ENCODE measurements around the gene C15orf39.

C15orf39 gene

DNA sequence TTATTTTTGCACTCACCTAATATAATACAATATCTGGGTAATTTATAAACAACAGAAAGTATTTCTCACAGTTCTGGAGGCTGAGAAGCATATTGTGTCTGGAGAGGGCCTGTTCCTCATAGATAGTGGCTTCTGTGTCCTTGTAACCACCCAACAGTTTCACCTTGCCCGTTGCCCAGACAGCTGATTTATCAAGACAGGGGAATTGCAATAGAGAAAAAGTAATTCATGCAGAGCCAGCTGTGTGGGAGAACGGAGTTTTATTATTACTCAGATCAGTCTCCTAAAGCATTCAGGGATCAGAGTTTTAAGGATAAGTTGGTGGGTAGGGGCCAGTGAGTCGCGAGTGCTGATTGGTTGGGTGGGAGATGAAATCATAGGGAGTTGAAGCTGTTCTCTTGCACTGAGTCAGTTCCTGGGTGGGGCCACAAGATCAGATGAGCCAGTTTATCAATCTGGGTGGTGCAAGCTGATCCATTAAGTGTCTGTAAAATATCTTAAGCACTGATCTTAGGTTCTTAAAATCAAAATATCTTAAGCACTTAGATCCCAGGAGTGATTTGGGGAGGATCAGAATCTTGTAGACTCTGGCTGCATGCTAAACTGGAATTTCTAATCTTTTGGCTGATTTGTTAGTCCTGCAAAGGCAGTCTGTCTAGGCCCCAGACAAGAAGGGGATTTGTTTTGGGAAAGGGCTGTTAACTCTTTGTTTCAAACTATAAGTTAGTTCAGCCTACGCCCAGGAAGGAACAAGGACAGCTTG, 33.9 kb upstream of the C15orf39 start:
- H3K4me3 ChIP-seq (ENCODE audit: low read depth, low read length): no peak overlapping the region
- TF ChIP-seq, protein P1, sequence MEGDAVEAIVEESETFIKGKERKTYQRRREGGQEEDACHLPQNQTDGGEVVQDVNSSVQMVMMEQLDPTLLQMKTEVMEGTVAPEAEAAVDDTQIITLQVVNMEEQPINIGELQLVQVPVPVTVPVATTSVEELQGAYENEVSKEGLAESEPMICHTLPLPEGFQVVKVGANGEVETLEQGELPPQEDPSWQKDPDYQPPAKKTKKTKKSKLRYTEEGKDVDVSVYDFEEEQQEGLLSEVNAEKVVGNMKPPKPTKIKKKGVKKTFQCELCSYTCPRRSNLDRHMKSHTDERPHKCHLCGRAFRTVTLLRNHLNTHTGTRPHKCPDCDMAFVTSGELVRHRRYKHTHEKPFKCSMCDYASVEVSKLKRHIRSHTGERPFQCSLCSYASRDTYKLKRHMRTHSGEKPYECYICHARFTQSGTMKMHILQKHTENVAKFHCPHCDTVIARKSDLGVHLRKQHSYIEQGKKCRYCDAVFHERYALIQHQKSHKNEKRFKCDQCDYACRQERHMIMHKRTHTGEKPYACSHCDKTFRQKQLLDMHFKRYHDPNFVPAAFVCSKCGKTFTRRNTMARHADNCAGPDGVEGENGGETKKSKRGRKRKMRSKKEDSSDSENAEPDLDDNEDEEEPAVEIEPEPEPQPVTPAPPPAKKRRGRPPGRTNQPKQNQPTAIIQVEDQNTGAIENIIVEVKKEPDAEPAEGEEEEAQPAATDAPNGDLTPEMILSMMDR (IDR thresholded peaks at IDR 0.05; ENCODE audit: control insufficient read depth, extremely low read depth, insufficient read depth): no peak
- DNase-seq (ENCODE audit: low read depth): no peak

- TF ChIP-seq, protein P1 (IDR thresholded peaks at IDR 0.05; ENCODE audit: control insufficient read depth, extremely low read depth, insufficient read depth): no peak
- no peak for DNase-seq (ENCODE audit: low read depth)
- no peak overlapping the region for H3K4me3 ChIP-seq (ENCODE audit: low read depth, low read length)
Observed at GRCh38 chr15:75168374-75168773, 33.3 kb upstream of the C15orf39 start.

GRCh38 chr15:75170203-75170602, 31.5 kb upstream of the C15orf39 start:
- no peak for DNase-seq (ENCODE audit: low read depth)
- TF ChIP-seq, protein P1 (IDR thresholded peaks at IDR 0.05; ENCODE audit: control insufficient read depth, extremely low read depth, insufficient read depth): no peak

DNA sequence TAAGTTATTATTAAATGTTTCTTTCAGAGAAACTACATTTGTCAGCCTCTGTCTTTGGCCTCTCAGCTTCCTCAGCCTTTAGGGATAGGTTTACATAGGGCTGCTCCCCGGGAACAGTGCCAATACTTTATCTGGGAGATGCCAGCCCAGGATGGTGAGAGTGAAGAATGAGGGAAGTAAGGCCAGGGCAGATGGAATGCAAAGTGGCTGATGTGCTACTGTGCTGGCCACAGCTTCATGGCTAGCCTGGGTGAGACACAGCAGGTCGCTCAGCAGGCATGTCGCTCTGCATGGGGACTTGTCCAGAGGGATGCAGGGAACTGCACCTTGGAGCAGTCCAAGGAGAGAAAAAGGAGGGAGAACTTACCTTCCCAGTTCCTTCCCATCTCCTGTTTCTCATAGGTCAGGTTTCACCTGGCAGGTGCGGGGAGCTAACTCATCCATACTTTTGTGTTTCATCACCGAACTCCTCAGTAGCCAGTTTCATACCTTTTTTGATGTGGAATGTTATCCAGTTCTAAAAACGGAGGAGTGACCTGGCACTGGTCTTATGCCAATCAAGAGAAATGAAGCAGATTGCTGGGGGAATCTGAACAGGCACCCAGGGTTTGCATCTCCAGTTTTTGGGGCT, 30.9 kb upstream of the C15orf39 start:
- TF ChIP-seq, protein P1 (IDR thresholded peaks at IDR 0.05; ENCODE audit: control insufficient read depth, extremely low read depth, insufficient read depth): no peak
- H3K4me3 ChIP-seq (ENCODE audit: low read depth, low read length): no peak overlapping the region
- no peak for DNase-seq (ENCODE audit: low read depth)

More at GRCh38 chr15:75170203-75170602, 31.5 kb upstream of the C15orf39 start:
- no peak overlapping the region for H3K4me3 ChIP-seq (ENCODE audit: low read depth, low read length)

GRCh38 chr15:75171408-75171807, 30.3 kb upstream of the C15orf39 start:
- DNase-seq (ENCODE audit: low read depth): no peak
- TF ChIP-seq, protein P1 (IDR thresholded peaks at IDR 0.05; ENCODE audit: control insufficient read depth, extremely low read depth, insufficient read depth): no peak
- no peak overlapping the region for H3K4me3 ChIP-seq (ENCODE audit: low read depth, low read length)

DNA sequence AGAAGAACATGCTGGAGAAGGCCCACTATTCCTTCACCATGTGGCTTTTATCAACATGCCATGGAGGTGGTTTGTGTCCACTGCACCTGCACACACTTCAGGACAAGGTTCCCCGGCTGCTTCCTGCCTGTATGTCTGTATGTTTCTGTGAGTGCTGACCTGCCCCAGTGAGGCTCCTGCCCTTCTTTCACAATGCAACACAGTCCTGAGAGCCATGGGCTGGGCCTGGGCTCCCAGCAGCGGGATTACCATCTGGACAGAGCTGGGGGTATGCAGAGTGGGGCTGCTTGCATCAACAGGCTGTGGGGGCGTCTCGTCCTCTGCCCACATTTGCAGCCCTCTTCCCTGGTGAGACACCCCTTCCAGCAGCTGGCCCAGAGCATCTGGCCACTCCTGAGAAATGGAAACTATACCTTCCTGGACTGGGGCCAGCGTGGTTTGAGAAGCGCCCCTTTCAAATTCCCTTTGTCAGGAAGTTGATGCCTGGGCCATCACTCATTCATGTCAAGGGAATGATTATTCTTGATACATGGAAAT, 29.3 kb upstream of the C15orf39 start:
- TF ChIP-seq, protein P1 (IDR thresholded peaks at IDR 0.05; ENCODE audit: control insufficient read depth, extremely low read depth, insufficient read depth): no peak
- no peak for DNase-seq (ENCODE audit: low read depth)
- H3K4me3 ChIP-seq (ENCODE audit: low read depth, low read length): no peak overlapping the region

All from LNCaP clone FGC (cell line).